Epithelial cell of prostate (primary cell): ENCODE data around the gene DUSP6.

Experiments used
- DNase-seq: peaks from one replicate; pipeline ENCODE4 v3.0.0-alpha.2; 2011; ENCODE audit warnings: low read depth, low spot score
- H3K27ac ChIP-seq: fragments of 450-650 bp; 2 replicates; pipeline ENCODE4 v1.5.1; 2017; ENCODE audit warnings: mild to moderate bottlenecking

The DUSP6 gene

GRCh38 chr12:89335452-89336244 lies 16.7 kb downstream of the DUSP6 start:
- no peak overlapping the region for H3K27ac ChIP-seq
- DNase-seq = no peak

DNA sequence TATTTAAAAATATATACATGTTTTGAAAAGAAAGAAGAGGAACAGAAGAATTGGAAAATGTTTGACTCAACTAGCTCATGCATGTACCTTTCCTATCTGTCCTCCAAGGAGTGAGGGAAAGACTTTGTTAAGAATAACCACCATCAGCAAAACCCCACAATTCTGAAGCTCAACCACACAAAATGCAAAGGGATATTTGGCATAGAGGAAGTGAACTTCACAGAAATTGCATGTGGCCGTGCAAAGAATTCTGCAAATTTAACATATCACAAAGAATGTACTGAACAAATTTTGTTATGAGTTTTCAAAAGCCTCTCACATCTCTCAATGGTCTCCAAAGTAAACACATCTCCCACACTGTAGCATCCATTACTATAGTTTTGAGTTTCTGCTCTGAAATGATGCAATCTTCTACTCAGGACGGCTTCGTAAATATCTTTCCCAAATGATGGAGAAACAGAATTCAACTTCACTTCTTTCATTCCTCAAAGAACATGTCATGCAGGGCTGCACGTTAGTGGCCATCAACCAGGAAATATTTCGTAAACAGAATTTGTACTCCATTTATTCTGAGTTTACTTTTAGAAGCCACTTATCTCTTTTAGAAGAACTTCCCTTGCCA lies 17.6 kb downstream of the DUSP6 start:
- DNase-seq = no peak
- H3K27ac ChIP-seq = no peak overlapping the region

GRCh38 chr12:89333564-89334252 lies 18.6 kb downstream of the DUSP6 start:
- H3K27ac ChIP-seq = no peak overlapping the region
- DNase-seq = no peak

DNA sequence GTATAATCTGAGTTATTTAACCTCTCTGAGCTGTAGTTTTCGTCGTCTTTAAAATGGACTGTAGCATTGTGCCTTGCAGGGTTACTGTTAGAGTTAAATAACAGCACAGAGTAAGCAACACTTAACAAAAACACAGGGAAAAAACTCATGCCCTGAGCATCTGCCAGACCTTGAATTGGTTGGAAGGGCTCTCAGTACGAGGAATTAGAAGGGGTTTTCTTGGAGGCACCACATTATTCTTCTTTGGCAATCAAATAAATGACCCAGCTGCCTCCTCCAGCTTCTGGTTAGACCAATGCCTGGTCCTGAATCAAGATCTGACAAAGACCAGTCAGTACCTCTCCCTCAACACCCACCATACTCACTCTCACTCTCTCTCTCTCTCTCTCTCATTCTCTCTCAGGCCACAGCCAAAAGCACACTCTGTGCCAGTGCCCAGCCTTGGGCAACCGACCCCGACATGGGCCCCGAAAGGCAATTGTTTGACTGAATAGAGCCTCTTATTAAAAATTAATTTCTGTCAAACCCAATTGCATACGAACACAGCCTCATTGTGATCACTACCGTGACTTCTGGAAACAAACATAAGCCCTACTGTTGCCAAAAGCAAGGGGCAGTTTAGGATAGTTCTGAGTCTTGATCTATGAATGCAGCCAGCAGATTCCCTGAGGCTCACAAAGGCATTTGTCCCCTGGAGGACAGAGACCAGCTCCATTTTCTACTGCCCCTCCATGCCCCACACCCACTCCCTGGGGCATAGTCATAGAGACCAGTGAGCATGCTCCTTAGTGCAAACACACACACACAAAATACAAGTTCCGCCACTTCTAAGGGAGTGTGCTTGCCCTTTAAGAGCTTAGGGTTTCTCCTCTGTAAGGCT lies 23.9 kb downstream of the DUSP6 start:
- no peak overlapping the region for H3K27ac ChIP-seq
- no peak for DNase-seq

- no peak overlapping the region for H3K27ac ChIP-seq
- DNase-seq = no peak
These were observed 24.7 kb downstream of the DUSP6 start for GRCh38 chr12:89327486-89328094.

- no peak overlapping the region for H3K27ac ChIP-seq
These were observed 25.9 kb downstream of the DUSP6 start for GRCh38 chr12:89326239-89327040.

DNA sequence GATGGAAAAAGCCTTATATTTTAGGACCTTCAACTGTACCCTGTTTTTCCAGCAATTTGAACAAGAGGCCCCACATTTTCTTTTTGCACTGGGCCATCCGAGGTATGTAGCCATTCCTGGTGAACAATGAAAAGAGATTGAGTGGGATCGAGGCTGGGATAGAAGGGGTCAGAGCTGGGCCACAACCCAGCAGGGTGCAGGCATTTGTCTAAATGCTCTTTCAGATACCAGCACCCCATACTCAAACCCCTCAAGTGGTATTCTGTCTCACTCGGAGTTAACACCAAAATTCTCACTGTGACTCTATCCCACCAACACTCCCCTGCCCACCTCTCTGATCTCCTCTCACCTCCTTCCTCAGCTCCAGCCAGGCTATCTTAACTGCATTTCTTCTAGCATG lies 26.8 kb downstream of the DUSP6 start:
- DNase-seq = no peak
- H3K27ac ChIP-seq = no peak overlapping the region

More at GRCh38 chr12:89326239-89327040, 25.9 kb downstream of the DUSP6 start:
- DNase-seq = no peak

- H3K27ac ChIP-seq = no peak overlapping the region
- no peak for DNase-seq
These were observed 27.9 kb downstream of the DUSP6 start for GRCh38 chr12:89324437-89324836.

- no peak overlapping the region for H3K27ac ChIP-seq
- no peak for DNase-seq
These were observed 28.6 kb downstream of the DUSP6 start for GRCh38 chr12:89323568-89324218.

DNA sequence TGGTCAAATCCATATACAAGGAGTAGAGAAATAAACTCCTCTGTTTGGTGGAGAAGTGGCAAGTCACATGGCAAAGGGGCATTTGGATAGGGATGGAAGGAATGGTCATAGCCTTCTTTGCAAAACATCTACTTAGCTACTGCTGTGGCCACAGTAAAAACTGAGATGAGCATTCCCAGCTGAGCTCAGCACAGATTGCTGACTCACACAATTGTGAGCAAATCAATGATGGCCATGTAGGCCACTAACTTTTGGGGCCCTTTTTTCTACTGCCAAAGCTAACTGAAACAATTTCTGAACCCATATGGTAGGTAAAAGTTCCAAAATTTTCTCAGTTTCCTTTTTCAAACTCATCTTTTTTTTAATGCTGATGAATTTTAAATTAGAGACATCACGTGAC lies 31.6 kb downstream of the DUSP6 start:
- no peak overlapping the region for H3K27ac ChIP-seq
- DNase-seq = no peak

DNA sequence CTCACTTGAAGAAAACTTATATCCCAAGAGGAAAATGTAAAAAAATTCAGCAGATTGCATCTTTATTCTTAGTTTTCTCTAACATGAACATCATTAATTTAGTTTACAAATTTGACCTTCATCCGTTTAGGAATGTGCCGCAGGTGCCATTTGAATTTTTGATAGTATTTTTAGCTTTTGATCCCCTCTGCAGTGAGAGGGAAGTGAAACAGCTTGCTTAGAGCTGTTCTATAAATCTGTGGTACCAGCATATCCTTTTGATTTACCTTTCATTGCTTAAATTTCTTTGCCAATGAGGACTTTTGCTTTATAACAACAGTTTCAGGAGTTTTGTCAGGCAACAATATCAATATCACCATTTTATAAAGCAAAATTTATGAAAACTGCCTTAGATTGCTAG lies 32.7 kb downstream of the DUSP6 start:
- DNase-seq = no peak
- peak overlapping the region; percentile 26 for H3K27ac ChIP-seq

DNA sequence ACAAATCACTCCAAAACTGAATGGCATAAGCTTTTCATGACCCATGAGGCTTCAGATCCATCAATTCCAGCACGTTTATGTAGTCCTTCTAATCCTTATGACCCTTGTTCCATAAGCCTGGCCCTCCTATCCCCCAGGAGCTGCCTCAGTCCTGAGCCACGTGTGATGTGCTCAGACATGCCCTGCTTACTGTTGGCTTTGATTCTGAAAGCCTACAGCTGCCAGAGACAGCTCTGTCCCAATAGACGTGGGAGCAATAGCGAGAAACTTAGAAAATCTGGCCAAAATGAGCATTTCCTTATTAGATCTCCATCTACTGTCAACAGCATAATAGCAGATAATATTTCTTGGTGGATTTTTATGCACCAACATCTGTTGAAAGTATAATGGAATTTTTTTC lies 33.2 kb downstream of the DUSP6 start:
- peak overlapping the region; percentile 26 for H3K27ac ChIP-seq
- peak; percentile 5 for DNase-seq

DNA sequence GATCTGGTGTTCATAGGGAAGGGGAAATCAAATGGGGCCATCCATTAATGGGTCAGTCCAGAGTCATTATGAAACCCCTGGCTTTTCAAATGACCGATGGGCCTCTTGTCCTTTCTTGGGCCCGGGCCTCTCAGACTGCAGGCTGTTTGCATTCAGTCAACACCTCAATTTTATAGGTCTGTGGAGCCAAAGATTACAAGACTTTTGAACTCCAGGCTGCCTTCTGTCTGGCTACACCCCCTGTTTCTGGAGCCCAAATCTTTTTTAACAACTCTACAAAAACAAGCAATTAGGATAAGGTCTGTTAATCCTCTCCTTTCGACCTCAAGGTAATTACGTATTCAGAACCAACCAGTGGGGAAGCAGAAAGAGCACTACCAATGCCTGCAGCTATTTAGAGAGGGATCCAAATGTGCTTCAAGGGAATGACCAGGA lies 35.6 kb downstream of the DUSP6 start:
- H3K27ac ChIP-seq = no peak overlapping the region
- DNase-seq = no peak

- H3K27ac ChIP-seq = no peak overlapping the region
- DNase-seq = no peak
These were observed 38.1 kb downstream of the DUSP6 start for GRCh38 chr12:89314060-89314761.

GRCh38 chr12:89311703-89312293 lies 40.5 kb downstream of the DUSP6 start:
- peak; percentile 67 for DNase-seq
- H3K27ac ChIP-seq = peak overlapping the region; percentile 39

DNA sequence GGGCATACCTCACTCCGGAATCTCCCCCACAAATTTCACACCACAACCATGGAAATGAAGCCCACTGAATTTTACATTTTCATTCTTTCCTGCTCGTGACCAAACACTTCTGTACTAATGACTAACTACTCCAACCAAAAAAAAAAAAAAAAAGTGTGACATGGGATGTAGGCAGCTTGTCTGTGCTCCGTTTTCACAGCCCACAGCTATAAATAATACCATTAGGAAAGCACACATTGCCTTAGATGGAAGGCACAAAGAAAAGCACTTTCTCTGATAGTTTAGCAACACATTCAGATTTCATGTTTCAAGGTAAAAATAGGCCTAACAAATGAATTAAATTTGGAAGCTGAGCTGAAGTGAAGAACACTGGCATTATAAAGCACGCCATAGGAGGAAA lies 42.5 kb downstream of the DUSP6 start:
- no peak for DNase-seq
- no peak overlapping the region for H3K27ac ChIP-seq

GRCh38 chr12:89309440-89309802 lies 42.9 kb downstream of the DUSP6 start:
- DNase-seq = no peak
- no peak overlapping the region for H3K27ac ChIP-seq
